Loucy (cell line): ENCODE measurements around the gene CCDC102B.

ENCODE experiments used
- H2AFZ ChIP-seq: fragments of 200-600 bp; sonication (generic); 2 replicates; pipeline ENCODE4 v1.6.0; 2016; ENCODE audit warnings: antibody characterized with exemption, mild to moderate bottlenecking, low read length, moderate library complexity
- H3F3A ChIP-seq: fragments of 200-600 bp; 2 replicates; pipeline ENCODE4 v1.6.0; 2016; ENCODE audit warnings: antibody characterized with exemption, low read depth, mild to moderate bottlenecking
- H3K27me3 ChIP-seq: fragments of 200-600 bp; sonication (generic); 2 replicates; pipeline ENCODE4 v1.6.1; 2014; ENCODE audit warnings: low read length, mild to moderate bottlenecking; ENCODE audit not compliant: insufficient read depth, poor library complexity, severe bottlenecking
- H3K36me3 ChIP-seq: fragments of 200-600 bp; sonication (generic); 2 replicates; pipeline ENCODE4 v1.6.1; 2016; ENCODE audit warnings: low read length; ENCODE audit not compliant: insufficient read depth
- H3K4me1 ChIP-seq: fragments of 200-600 bp; sonication (generic); 2 replicates; pipeline ENCODE4 v1.5.1; 2014; ENCODE audit warnings: low read length, mild to moderate bottlenecking; ENCODE audit not compliant: insufficient read depth, poor library complexity, severe bottlenecking
- H3K4me2 ChIP-seq: fragments of 200-600 bp; sonication (generic); 2 replicates; pipeline ENCODE4 v1.6.0; 2014; ENCODE audit warnings: antibody characterized with exemption, low read length, low read depth, mild to moderate bottlenecking; ENCODE audit not compliant: poor library complexity, severe bottlenecking
- H3K4me3 ChIP-seq: fragments of 200-600 bp; sonication (generic); 2 replicates; pipeline ENCODE4 v1.5.1; 2014; ENCODE audit warnings: low read length, mild to moderate bottlenecking, mixed read lengths; ENCODE audit not compliant: poor library complexity, severe bottlenecking
- H3K79me2 ChIP-seq: fragments of 200-600 bp; sonication (generic); 2 replicates; pipeline ENCODE4 v1.6.1; 2014; ENCODE audit warnings: low read length; ENCODE audit not compliant: insufficient read depth
- H3K9ac ChIP-seq: fragments of 200-600 bp; sonication (generic); 2 replicates; pipeline ENCODE4 v1.6.0; 2014; ENCODE audit warnings: mild to moderate bottlenecking, low read depth, low read length, moderate library complexity; ENCODE audit not compliant: poor library complexity, severe bottlenecking
- H3K9me2 ChIP-seq: fragments of 200-600 bp; sonication (generic); replicated peaks from 2 replicates; pipeline ENCODE4 v1.6.1; 2016; ENCODE audit warnings: low read depth, low read length, mixed read lengths
- H3K9me3 ChIP-seq: fragments of 200-600 bp; sonication (generic); 2 replicates; pipeline ENCODE4 v1.6.1; 2014; ENCODE audit warnings: mild to moderate bottlenecking, antibody characterized with exemption, low read length, low read depth; ENCODE audit not compliant: insufficient read depth
- H4K20me1 ChIP-seq: fragments of 200-600 bp; sonication (generic); 2 replicates; pipeline ENCODE4 v1.6.0; 2014; ENCODE audit warnings: antibody characterized with exemption, low read length, mild to moderate bottlenecking; ENCODE audit not compliant: insufficient read depth, poor library complexity, severe bottlenecking
- EZH2phosphoT487 ChIP-seq: fragments of 200-600 bp; IDR thresholded peaks from 2 replicates; pipeline ENCODE4 v1.6.1; 2018; ENCODE audit warnings: antibody characterized with exemption, mild to moderate bottlenecking, moderate library complexity, borderline replicate concordance
- TF ChIP-seq, protein P1 (sequence below): fragments of 200-600 bp; sonication (generic); conservative IDR thresholded peaks from 2 replicates; pipeline ENCODE4 v1.5.1; 2014; ENCODE audit warnings: mild to moderate bottlenecking, antibody characterized with exemption, low read length

CCDC102B gene

DNA sequence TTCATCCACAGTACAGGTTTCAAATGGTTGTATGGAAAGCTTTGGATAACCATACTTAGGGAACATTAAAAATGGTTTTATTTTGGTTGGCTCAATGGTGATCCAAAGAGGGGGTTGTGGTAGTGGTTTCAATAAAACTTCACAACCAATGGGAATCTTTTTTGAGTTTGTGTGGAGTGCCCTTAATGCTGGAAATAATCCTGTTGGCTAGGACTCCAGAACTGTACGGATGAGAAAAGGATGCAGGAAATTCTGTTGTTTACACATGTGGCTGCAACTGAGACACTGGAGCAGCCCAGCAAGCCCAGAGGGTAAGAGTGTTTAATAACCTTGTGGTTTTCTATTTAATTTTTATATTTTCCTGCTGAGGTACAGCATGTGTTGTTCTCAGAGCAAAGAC, at the start of gene CCDC102B:
Gene CCDC102B, plus strand, starts transcription at position 210 of the 400 bp plus-strand sequence. CDS start 38,684 bp downstream, outside the sequence.
- no peak within 1 kb of the TSS for H3K9ac ChIP-seq
- H3K79me2 ChIP-seq, result no peaks in the 10 kb centered on the region
- no peaks in the 10 kb centered on the region for H3K9me3 ChIP-seq
- no peaks in the 10 kb centered on the region for H3K27me3 ChIP-seq
- H3K4me1 ChIP-seq, result peaks cover 26% of the 10 kb centered on the region
- H3K9me2 ChIP-seq, result no peaks in the 10 kb centered on the region
- no peaks in the 10 kb centered on the region for H3K36me3 ChIP-seq
- H2AFZ ChIP-seq, result no peak within 1 kb of the TSS
- peak within 1 kb of the TSS; percentile 55 for H3K4me3 ChIP-seq
- TF ChIP-seq EZH2phosphoT487, result no peak
- TF ChIP-seq, protein P1, sequence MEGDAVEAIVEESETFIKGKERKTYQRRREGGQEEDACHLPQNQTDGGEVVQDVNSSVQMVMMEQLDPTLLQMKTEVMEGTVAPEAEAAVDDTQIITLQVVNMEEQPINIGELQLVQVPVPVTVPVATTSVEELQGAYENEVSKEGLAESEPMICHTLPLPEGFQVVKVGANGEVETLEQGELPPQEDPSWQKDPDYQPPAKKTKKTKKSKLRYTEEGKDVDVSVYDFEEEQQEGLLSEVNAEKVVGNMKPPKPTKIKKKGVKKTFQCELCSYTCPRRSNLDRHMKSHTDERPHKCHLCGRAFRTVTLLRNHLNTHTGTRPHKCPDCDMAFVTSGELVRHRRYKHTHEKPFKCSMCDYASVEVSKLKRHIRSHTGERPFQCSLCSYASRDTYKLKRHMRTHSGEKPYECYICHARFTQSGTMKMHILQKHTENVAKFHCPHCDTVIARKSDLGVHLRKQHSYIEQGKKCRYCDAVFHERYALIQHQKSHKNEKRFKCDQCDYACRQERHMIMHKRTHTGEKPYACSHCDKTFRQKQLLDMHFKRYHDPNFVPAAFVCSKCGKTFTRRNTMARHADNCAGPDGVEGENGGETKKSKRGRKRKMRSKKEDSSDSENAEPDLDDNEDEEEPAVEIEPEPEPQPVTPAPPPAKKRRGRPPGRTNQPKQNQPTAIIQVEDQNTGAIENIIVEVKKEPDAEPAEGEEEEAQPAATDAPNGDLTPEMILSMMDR, result no peak
- no peaks in the 10 kb centered on the region for H3F3A ChIP-seq
- peak within 1 kb of the TSS; percentile 65 for H3K4me2 ChIP-seq
- no peaks in the 10 kb centered on the region for H4K20me1 ChIP-seq

DNA sequence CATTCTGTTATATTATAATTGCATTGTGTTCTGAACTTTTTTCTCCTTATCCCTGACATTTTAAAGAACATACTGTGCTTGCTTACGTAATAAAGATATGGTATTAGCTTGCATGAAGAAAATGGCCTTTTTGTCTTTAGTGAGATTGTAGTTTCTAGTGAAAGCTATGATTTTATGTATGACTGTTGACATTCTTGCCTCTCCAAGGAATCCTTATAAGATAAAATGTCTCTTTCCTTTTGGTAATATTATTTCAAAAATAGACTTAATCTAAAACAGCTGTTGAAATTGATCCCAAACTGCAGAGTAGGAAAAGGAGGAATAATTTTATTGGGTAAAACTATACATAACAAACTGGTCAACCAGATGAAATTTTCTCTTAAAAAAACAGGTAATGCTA, 40.8 kb upstream of the CCDC102B start:
- Histone ChIP-seq H4K20me1 (no peaks in the 10 kb centered on the region), H2AFZ (no peak overlapping the region), H3K9ac (no peak overlapping the region), H3K4me1 (no peaks in the 10 kb centered on the region), H3K4me2 (no peak overlapping the region), H3K36me3 (no peaks in the 10 kb centered on the region), H3K79me2 (no peaks in the 10 kb centered on the region), H3K9me3 (no peaks in the 10 kb centered on the region), H3K4me3 (no peak overlapping the region), H3F3A (no peaks in the 10 kb centered on the region), H3K27me3 (no peaks in the 10 kb centered on the region), H3K9me2 (no peaks in the 10 kb centered on the region)
- TF ChIP-seq, protein P1, result no peak
- TF ChIP-seq EZH2phosphoT487, result no peak

DNA sequence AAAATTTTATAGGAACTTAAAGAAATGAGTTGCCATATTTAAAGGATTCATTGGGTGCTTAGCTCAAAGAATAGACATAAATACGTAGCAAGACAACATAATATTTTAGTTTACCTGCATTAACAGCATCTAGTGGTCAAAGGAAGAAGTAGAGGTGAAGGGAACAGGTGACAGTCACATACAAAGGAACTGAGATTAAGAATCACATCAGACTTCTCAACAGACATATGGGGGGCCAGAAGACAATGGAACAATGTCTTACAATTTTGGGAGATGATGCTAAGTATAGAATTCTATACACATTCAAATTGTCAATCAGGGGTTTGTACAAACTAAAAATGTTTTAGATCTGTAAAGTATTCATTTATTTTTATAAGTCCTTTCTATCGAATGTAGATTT, 38.6 kb upstream of the CCDC102B start:
- H4K20me1 ChIP-seq, result no peaks in the 10 kb centered on the region
- no peak overlapping the region for H3K4me3 ChIP-seq
- no peaks in the 10 kb centered on the region for H3K9me3 ChIP-seq
- no peaks in the 10 kb centered on the region for H3K4me1 ChIP-seq
- no peak overlapping the region for H3K9ac ChIP-seq
- no peaks in the 10 kb centered on the region for H3K79me2 ChIP-seq
- no peak overlapping the region for H3K4me2 ChIP-seq
- H2AFZ ChIP-seq, result no peak overlapping the region
- H3F3A ChIP-seq, result no peaks in the 10 kb centered on the region
- no peaks in the 10 kb centered on the region for H3K9me2 ChIP-seq
- no peaks in the 10 kb centered on the region for H3K27me3 ChIP-seq
- no peaks in the 10 kb centered on the region for H3K36me3 ChIP-seq
- TF ChIP-seq, protein P1, result no peak
